H1 (cell line): ENCODE results near the gene AKR1B1. TPM values are rescaled to one million over a fixed set of nuclear protein-coding genes. Genes with fewer than 3 reads are reported as not detected.

Source experiments
- BRCA1 ChIP-seq: IDR thresholded peaks from 2 replicates; pipeline ENCODE4 v1.6.1; 2012; ENCODE audit warnings: low read depth, low read length, improper control_type of control experiment
- CEBPB ChIP-seq: IDR thresholded peaks from 2 replicates; pipeline ENCODE4 v1.6.1; 2012; ENCODE audit warnings: low read depth, low read length
- CHD7 ChIP-seq: fragments of 300-600 bp; sonication (generic); IDR thresholded peaks from 2 replicates; pipeline ENCODE4 v1.7.1; 2012; ENCODE audit warnings: low read length, moderate library complexity, mild to moderate bottlenecking, inconsistent platforms; ENCODE audit not compliant: insufficient replicate concordance
- EGR1 ChIP-seq: IDR thresholded peaks from 2 replicates; pipeline ENCODE4 v1.6.1; 2011; ENCODE audit warnings: low read depth, low read length, borderline replicate concordance
- JUN ChIP-seq: IDR thresholded peaks from 2 replicates; pipeline ENCODE4 v1.6.1; 2011; ENCODE audit warnings: low read depth, mild to moderate bottlenecking, improper control_type of control experiment, low read length
- SIN3A ChIP-seq, 2 experiments: IDR thresholded peaks in 1 of 2; conservative IDR thresholded peaks in 1 of 2; 2 replicates each; pipeline ENCODE4 v1.6.1; 2011 to 2012; ENCODE audit warnings: low read length in 2 of 2, improper control_type of control experiment in 1 of 2, low read depth in 1 of 2, mild to moderate bottlenecking in 1 of 2
- SP1 ChIP-seq: IDR thresholded peaks from 2 replicates; pipeline ENCODE4 v1.6.1; 2011; ENCODE audit warnings: low read depth, low read length
- SUZ12 ChIP-seq: fragments of 200-600 bp; sonication (generic); IDR thresholded peaks from 2 replicates; pipeline ENCODE4 v1.6.1; 2012; ENCODE audit warnings: mild to moderate bottlenecking, inconsistent platforms, low read length, moderate library complexity, mixed read lengths
- TCF12 ChIP-seq: IDR thresholded peaks from 2 replicates; pipeline ENCODE4 v1.6.1; 2011; ENCODE audit warnings: low read depth, mild to moderate bottlenecking, low read length
- polyA plus RNA-seq, 7 experiments: library from polyadenylated mRNA; depleted of rRNA in 3 of 7; stranded (reverse) in 5 of 7; unstranded in 2 of 7; fragments of >200 nt in 5 of 7; fragments of 200-250 nt in 2 of 7; gene quantifications; 1 replicate in 5 of 7; 2 replicates in 1 of 7; 4 replicates in 1 of 7; pipeline versions ENCODE4 v1.2.1 to v1.2.3, GENCODE V29; 2011 to 2013; ENCODE audit warnings: missing spikeins in 2 of 7, mixed read lengths in 2 of 7
- total RNA-seq: library from RNA; stranded (reverse); fragmentation: NEBNext Ultra II Directional; extraction: Animal tissue kit (Norgen Biotek cat#: 25700); gene quantifications from 2 replicates; pipeline ENCODE4 v1.2.1, GENCODE V29; 2021

The AKR1B1 gene
- total and polyA plus RNA-seq, 2 of the 8 experiments (the other 6 are each of a cell fraction or from before 2014, with no cell fraction given) = 195 to 273 TPM

DNA sequence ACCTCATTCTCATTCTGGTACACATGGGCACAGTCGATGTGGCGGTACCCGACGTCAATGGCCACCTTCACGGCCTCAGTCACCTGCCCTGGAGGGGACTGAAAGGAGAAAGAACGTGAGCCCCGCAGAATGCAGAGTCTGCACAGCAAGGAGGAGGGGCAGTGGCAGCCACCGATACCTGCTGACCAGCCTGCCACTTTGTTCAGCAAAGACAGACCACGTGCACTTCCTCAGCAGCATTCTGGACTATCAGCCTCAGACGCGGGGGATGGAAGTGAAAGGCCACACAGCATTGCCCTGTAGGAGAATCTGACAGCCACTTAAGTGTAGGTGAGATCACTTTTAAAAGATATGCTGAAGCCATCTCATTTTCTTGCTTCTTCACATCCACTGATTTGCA lies 7.2 kb downstream of the AKR1B1 start (continued):
- TF ChIP-seq CHD7 (no peak), BRCA1 (no peak), JUN (no peak), SP1 (no peak), SIN3A (conservative IDR thresholded peaks at IDR 0.05 in 1 of 2, IDR thresholded peaks at IDR 0.05 in 1 of 2; ENCODE audit: low read depth in 1 of 2, low read length in 2 of 2) (no peak), EGR1 (no peak), TCF12 (no peak), SUZ12 (no peak), CEBPB (no peak)
